GM23338 (cell line): ENCODE measurements around the gene CNMD. TPM values are rescaled to one million over a fixed set of nuclear protein-coding genes. Genes with fewer than 3 reads are reported as not detected.
A peak's percentile ranks its signal among the peaks of the same experiment; 100 is the strongest.

Experiments used
- ATAC-seq: fragments of 200-7000 bp; cut with Tn5 transposase; 3 replicates; pipeline ENCODE4 v1.9.1; 2020
- DNase-seq: peaks from one replicate; pipeline ENCODE4 v3.0.0-alpha.2; 2015; ENCODE audit warnings: low spot score
- H2AFZ ChIP-seq: fragments of 200-600 bp; sonication (generic); 2 replicates; pipeline ENCODE4 v1.8.0; 2016; ENCODE audit warnings: antibody characterized with exemption, mild to moderate bottlenecking, moderate library complexity
- H3F3A ChIP-seq: fragments of 200-600 bp; sonication (generic); replicated peaks from 2 replicates; pipeline ENCODE4 v1.8.0; 2017; ENCODE audit warnings: antibody characterized with exemption, mixed run types, low read depth
- H3K27ac ChIP-seq: fragments of 200-600 bp; sonication (generic); 2 replicates; pipeline ENCODE4 v1.6.1; 2016; ENCODE audit warnings: low read depth
- H3K27me3 ChIP-seq: fragments of 200-600 bp; sonication (generic); 2 replicates; pipeline ENCODE4 v1.8.0; 2016; ENCODE audit warnings: mild to moderate bottlenecking, mixed run types, moderate library complexity; ENCODE audit not compliant: insufficient read depth
- H3K36me3 ChIP-seq: fragments of 200-600 bp; sonication (generic); 2 replicates; pipeline ENCODE4 v1.8.0; 2016; ENCODE audit warnings: mild to moderate bottlenecking; ENCODE audit not compliant: insufficient read depth
- H3K4me1 ChIP-seq: fragments of 200-600 bp; sonication (generic); 2 replicates; pipeline ENCODE4 v1.8.0; 2016; ENCODE audit warnings: mild to moderate bottlenecking, moderate library complexity; ENCODE audit not compliant: insufficient read depth
- H3K4me2 ChIP-seq: fragments of 200-600 bp; sonication (generic); 2 replicates; pipeline ENCODE4 v1.7.1; 2017; ENCODE audit warnings: mixed run types
- H3K4me3 ChIP-seq: fragments of 200-600 bp; sonication (generic); 2 replicates; pipeline ENCODE4 v1.6.1; 2016; ENCODE audit warnings: mixed run types
- H3K79me2 ChIP-seq: fragments of 200-600 bp; sonication (generic); replicated peaks from 2 replicates; pipeline ENCODE4 v1.8.0; 2017; ENCODE audit warnings: mild to moderate bottlenecking; ENCODE audit not compliant: insufficient read depth
- H3K9me2 ChIP-seq: fragments of 200-600 bp; sonication (generic); 2 replicates; pipeline ENCODE4 v1.8.0; 2017; ENCODE audit not compliant: insufficient read depth
- H4K20me1 ChIP-seq: fragments of 200-600 bp; sonication (generic); replicated peaks from 2 replicates; pipeline ENCODE4 v1.8.0; 2017; ENCODE audit warnings: mild to moderate bottlenecking; ENCODE audit not compliant: insufficient read depth
- H3K27ac Mint-ChIP-seq: 2 replicates; pipeline ENCODE4 v1.8.0; 2020; ENCODE audit warnings: inconsistent platforms, mild to moderate bottlenecking, moderate library complexity, mixed read lengths
- H3K27me3 Mint-ChIP-seq: 3 replicates; pipeline ENCODE4 v1.8.0; 2022; ENCODE audit warnings: low read depth, mild to moderate bottlenecking, moderate library complexity, mixed read lengths, inconsistent platforms; ENCODE audit not compliant: insufficient read depth, poor library complexity
- H3K36me3 Mint-ChIP-seq: 3 replicates; pipeline ENCODE4 v1.8.0; 2021; ENCODE audit warnings: low read depth, mild to moderate bottlenecking, inconsistent platforms, moderate library complexity, mixed read lengths
- H3K4me1 Mint-ChIP-seq: 3 replicates; pipeline ENCODE4 v1.8.0; 2020; ENCODE audit warnings: mild to moderate bottlenecking, inconsistent platforms, mixed read lengths
- H3K4me3 Mint-ChIP-seq: 3 replicates; pipeline ENCODE4 v1.8.0; 2021; ENCODE audit warnings: moderate library complexity, mild to moderate bottlenecking, inconsistent platforms, mixed read lengths
- H3K9me3 Mint-ChIP-seq: 3 replicates; pipeline ENCODE4 v1.8.0; 2020; ENCODE audit warnings: moderate library complexity, mild to moderate bottlenecking, inconsistent platforms, mixed read lengths
- EZH2 ChIP-seq: fragments of 200-600 bp; sonication (generic); IDR thresholded peaks from one replicate; pipeline ENCODE4 v1.8.0; 2017; ENCODE audit warnings: antibody characterized with exemption, mild to moderate bottlenecking, low read depth; ENCODE audit not compliant: unreplicated experiment
- JUNB ChIP-seq: IDR thresholded peaks from one replicate; pipeline ENCODE4 v1.6.1; 2016; ENCODE audit warnings: antibody characterized with exemption; ENCODE audit not compliant: unreplicated experiment
- ZNF331 ChIP-seq: fragments of 250-450 bp; sonication (Bioruptor Pico); IDR thresholded peaks from 2 replicates; pipeline ENCODE4 v1.5.0; 2020; ENCODE audit warnings: low read depth, mild to moderate bottlenecking, moderate library complexity
- polyA plus RNA-seq: library from polyadenylated mRNA; unstranded; fragments of >200 nt; fragmentation: Nextera tagmentation; extraction: Ambion mirVana; gene quantifications from 2 replicates; pipeline ENCODE4 v1.2.1, GENCODE V29; 2016
- total RNA-seq: library from RNA; depleted of rRNA; stranded (reverse); fragments of >200 nt; shearing (Covaris generic); gene quantifications from 2 replicates; pipeline ENCODE4 v1.2.3, GENCODE V29; 2014
- TF ChIP-seq, protein P1 (sequence below): IDR thresholded peaks from one replicate; pipeline ENCODE4 v1.6.1; 2018; ENCODE audit warnings: antibody characterized with exemption; ENCODE audit not compliant: unreplicated experiment
- TF ChIP-seq, protein P2 (sequence below): fragments of 250-450 bp; sonication (Bioruptor Pico); IDR thresholded peaks from 2 replicates; pipeline ENCODE4 v1.5.0; 2020; ENCODE audit warnings: mild to moderate bottlenecking, moderate library complexity

Gene CNMD
- total and polyA plus RNA-seq, 2 experiments from 2014 or later = 141 to 207 TPM

DNA sequence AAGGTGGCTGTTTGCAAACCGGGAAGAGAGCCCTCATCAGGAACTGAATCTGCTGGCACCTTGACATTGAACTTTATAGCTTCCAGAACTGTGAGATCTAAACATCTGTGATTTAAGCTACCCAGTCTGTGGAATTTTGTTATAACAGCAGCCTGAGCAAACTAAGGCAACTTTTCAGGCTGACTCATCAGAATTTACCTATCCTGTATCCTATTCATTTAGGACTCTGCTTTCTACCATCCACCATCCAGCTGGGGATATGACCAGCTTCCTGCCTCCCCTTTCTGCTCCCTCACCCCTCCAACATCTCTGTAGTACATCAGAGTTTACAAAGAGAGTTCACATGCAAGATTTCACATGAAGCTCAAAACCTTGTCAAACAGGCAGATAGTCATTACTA, 11.1 kb upstream of the CNMD start:
- no peaks in the 10 kb centered on the region for H3K36me3 Mint-ChIP-seq
- H3K4me3 ChIP-seq = no peak overlapping the region
- no peaks in the 10 kb centered on the region for H3K9me3 Mint-ChIP-seq
- H3K27ac ChIP-seq = no peak overlapping the region
- peak overlapping the region; percentile 16 for H2AFZ ChIP-seq
- no peaks in the 10 kb centered on the region for H3K9me2 ChIP-seq
- no peaks in the 10 kb centered on the region for H3K4me1 ChIP-seq
- no peak overlapping the region for H3K4me2 ChIP-seq
- H3F3A ChIP-seq = no peaks in the 10 kb centered on the region
- TF ChIP-seq, protein P1, sequence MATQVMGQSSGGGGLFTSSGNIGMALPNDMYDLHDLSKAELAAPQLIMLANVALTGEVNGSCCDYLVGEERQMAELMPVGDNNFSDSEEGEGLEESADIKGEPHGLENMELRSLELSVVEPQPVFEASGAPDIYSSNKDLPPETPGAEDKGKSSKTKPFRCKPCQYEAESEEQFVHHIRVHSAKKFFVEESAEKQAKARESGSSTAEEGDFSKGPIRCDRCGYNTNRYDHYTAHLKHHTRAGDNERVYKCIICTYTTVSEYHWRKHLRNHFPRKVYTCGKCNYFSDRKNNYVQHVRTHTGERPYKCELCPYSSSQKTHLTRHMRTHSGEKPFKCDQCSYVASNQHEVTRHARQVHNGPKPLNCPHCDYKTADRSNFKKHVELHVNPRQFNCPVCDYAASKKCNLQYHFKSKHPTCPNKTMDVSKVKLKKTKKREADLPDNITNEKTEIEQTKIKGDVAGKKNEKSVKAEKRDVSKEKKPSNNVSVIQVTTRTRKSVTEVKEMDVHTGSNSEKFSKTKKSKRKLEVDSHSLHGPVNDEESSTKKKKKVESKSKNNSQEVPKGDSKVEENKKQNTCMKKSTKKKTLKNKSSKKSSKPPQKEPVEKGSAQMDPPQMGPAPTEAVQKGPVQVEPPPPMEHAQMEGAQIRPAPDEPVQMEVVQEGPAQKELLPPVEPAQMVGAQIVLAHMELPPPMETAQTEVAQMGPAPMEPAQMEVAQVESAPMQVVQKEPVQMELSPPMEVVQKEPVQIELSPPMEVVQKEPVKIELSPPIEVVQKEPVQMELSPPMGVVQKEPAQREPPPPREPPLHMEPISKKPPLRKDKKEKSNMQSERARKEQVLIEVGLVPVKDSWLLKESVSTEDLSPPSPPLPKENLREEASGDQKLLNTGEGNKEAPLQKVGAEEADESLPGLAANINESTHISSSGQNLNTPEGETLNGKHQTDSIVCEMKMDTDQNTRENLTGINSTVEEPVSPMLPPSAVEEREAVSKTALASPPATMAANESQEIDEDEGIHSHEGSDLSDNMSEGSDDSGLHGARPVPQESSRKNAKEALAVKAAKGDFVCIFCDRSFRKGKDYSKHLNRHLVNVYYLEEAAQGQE = no peak
- TF ChIP-seq ZNF331 (no peak), JUNB (no peak), EZH2 (no peak)
- TF ChIP-seq, protein P2, sequence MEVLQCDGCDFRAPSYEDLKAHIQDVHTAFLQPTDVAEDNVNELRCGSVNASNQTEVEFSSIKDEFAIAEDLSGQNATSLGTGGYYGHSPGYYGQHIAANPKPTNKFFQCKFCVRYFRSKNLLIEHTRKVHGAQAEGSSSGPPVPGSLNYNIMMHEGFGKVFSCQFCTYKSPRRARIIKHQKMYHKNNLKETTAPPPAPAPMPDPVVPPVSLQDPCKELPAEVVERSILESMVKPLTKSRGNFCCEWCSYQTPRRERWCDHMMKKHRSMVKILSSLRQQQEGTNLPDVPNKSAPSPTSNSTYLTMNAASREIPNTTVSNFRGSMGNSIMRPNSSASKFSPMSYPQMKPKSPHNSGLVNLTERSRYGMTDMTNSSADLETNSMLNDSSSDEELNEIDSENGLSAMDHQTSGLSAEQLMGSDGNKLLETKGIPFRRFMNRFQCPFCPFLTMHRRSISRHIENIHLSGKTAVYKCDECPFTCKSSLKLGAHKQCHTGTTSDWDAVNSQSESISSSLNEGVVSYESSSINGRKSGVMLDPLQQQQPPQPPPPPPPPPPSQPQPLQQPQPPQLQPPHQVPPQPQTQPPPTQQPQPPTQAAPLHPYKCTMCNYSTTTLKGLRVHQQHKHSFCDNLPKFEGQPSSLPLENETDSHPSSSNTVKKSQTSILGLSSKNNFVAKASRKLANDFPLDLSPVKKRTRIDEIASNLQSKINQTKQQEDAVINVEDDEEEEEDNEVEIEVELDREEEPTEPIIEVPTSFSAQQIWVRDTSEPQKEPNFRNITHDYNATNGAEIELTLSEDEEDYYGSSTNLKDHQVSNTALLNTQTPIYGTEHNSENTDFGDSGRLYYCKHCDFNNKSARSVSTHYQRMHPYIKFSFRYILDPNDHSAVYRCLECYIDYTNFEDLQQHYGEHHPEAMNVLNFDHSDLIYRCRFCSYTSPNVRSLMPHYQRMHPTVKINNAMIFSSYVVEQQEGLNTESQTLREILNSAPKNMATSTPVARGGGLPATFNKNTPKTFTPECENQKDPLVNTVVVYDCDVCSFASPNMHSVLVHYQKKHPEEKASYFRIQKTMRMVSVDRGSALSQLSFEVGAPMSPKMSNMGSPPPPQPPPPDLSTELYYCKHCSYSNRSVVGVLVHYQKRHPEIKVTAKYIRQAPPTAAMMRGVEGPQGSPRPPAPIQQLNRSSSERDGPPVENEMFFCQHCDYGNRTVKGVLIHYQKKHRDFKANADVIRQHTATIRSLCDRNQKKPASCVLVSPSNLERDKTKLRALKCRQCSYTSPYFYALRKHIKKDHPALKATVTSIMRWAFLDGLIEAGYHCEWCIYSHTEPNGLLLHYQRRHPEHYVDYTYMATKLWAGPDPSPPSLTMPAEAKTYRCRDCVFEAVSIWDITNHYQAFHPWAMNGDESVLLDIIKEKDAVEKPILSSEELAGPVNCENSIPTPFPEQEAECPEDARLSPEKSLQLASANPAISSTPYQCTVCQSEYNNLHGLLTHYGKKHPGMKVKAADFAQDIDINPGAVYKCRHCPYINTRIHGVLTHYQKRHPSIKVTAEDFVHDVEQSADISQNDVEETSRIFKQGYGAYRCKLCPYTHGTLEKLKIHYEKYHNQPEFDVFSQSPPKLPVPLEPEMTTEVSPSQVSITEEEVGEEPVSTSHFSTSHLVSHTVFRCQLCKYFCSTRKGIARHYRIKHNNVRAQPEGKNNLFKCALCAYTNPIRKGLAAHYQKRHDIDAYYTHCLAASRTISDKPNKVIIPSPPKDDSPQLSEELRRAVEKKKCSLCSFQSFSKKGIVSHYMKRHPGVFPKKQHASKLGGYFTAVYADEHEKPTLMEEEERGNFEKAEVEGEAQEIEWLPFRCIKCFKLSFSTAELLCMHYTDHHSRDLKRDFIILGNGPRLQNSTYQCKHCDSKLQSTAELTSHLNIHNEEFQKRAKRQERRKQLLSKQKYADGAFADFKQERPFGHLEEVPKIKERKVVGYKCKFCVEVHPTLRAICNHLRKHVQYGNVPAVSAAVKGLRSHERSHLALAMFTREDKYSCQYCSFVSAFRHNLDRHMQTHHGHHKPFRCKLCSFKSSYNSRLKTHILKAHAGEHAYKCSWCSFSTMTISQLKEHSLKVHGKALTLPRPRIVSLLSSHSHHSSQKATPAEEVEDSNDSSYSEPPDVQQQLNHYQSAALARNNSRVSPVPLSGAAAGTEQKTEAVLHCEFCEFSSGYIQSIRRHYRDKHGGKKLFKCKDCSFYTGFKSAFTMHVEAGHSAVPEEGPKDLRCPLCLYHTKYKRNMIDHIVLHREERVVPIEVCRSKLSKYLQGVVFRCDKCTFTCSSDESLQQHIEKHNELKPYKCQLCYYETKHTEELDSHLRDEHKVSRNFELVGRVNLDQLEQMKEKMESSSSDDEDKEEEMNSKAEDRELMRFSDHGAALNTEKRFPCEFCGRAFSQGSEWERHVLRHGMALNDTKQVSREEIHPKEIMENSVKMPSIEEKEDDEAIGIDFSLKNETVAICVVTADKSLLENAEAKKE (CRISPR knock-in tag) = no peak
- no peaks in the 10 kb centered on the region for H3K36me3 ChIP-seq
- H3K27me3 ChIP-seq = no peaks in the 10 kb centered on the region
- DNase-seq = no peak
- no peaks in the 10 kb centered on the region for H4K20me1 ChIP-seq
- ATAC-seq = no peak
- peaks cover under 1% of the 10 kb centered on the region for H3K27me3 Mint-ChIP-seq
- H3K4me3 Mint-ChIP-seq = no peak overlapping the region
- no peaks in the 10 kb centered on the region for H3K79me2 ChIP-seq
- H3K27ac Mint-ChIP-seq = no peak overlapping the region
- no peaks in the 10 kb centered on the region for H3K4me1 Mint-ChIP-seq
